NT2/D1 (cell line): ENCODE data around the gene LHX3.

Source experiments
- SUZ12 ChIP-seq: IDR thresholded peaks from 2 replicates; pipeline ENCODE4 v1.6.1; 2011; ENCODE audit not compliant: insufficient read length, insufficient read depth; ENCODE audit errors: extremely low read depth
- YY1 ChIP-seq: IDR thresholded peaks from 2 replicates; pipeline ENCODE4 v1.6.1; 2011; ENCODE audit not compliant: insufficient read length, insufficient read depth
- ZNF274 ChIP-seq: IDR thresholded peaks from 2 replicates; pipeline ENCODE4 v1.6.1; 2011; ENCODE audit warnings: mild to moderate bottlenecking, low read depth, low read length

GRCh38 chr9:136152931-136153330, 52.0 kb downstream of the LHX3 start:
- TF ChIP-seq ZNF274 = no peak
- TF ChIP-seq SUZ12 = no peak
- no peak for TF ChIP-seq YY1
